ENCODE results near the gene CLDND2. TPM values are rescaled to one million over a fixed set of nuclear protein-coding genes. Genes with fewer than 3 reads are reported as not detected.

The CLDND2 gene
- total RNA-seq, 1 donor from 2014 or later, result 0.84 TPM

Other genes with a start within 250 kb of the CLDND2 start
- gene SIGLEC9, start 244.1 kb downstream of the CLDND2 start, total RNA-seq, result not detected in 2 replicates
- gene SIGLEC7, start 226.7 kb downstream of the CLDND2 start, total RNA-seq, result not detected in 2 replicates
- gene CD33, start 143.9 kb downstream of the CLDND2 start, total RNA-seq, result not detected in 2 replicates
- not detected in 2 replicates for gene SIGLECL1, start 117.9 kb downstream of the CLDND2 start, total RNA-seq
- 5.4 and 6.6 TPM in 2 replicates for gene IGLON5, start 57.4 kb downstream of the CLDND2 start, total RNA-seq
- gene VSIG10L, start 26.9 kb downstream of the CLDND2 start, total RNA-seq, result 4.2 and 4.7 TPM in 2 replicates
- 64.3 and 72.5 TPM in 2 replicates for gene ETFB, start 2.6 kb downstream of the CLDND2 start, total RNA-seq
- gene NKG7, start 3.7 kb upstream of the CLDND2 start, total RNA-seq, result not detected in 2 replicates
- not detected in 2 replicates for gene LIM2, start 19.0 kb upstream of the CLDND2 start, total RNA-seq
- not detected in 2 replicates for gene C19orf84, start 21.6 kb upstream of the CLDND2 start, total RNA-seq
- gene SIGLEC10, start 48.6 kb upstream of the CLDND2 start, total RNA-seq, result not detected in 2 replicates
- not detected in 2 replicates for gene SIGLEC8, start 89.5 kb upstream of the CLDND2 start, total RNA-seq
- gene CEACAM18, start 109.5 kb upstream of the CLDND2 start, total RNA-seq, result not detected in 2 replicates
- not detected in 2 replicates for gene SIGLEC12, start 132.8 kb upstream of the CLDND2 start, total RNA-seq
- not detected in 2 replicates for gene SIGLEC6, start 162.7 kb upstream of the CLDND2 start, total RNA-seq
- 14.3 and 15.1 TPM in 2 replicates for gene ZNF175, start 202.3 kb upstream of the CLDND2 start, total RNA-seq

All from astrocyte (in vitro differentiated cells and primary cell).